ENCODE data around the gene C14orf180. TPM values are rescaled to one million over a fixed set of nuclear protein-coding genes. Genes with fewer than 3 reads are reported as not detected.

Gene C14orf180
- total RNA-seq, 1 experiment from 2014 or later, result not detected

GRCh38 chr14:104541905-104542465, 37.6 kb upstream of the C14orf180 start:
- Mint-ChIP-seq H3K27me3 (ENCODE audit: low read depth) (peaks cover 16% of the 10 kb centered on the region), H3K9me3 (no peaks in the 10 kb centered on the region), H3K4me3 (no peak overlapping the region), H3K27ac (no peak overlapping the region), H3K36me3 (ENCODE audit: insufficient read depth in 1 of 3, low read depth in 3 of 3) (no peaks in the 10 kb centered on the region), H3K4me1 (peaks cover 11 to 14% of the 10 kb centered on the region in 2 experiments)
- Histone ChIP-seq H2BK5ac (ENCODE audit: insufficient read length, low read length) (no peak overlapping the region), H2AFZ (ENCODE audit: low read length) (no peak overlapping the region), H2AK5ac (ENCODE audit: insufficient read length, low read length) (no peak overlapping the region), H3T11ph (ENCODE audit: low read length) (no peak overlapping the region), H3K79me1 (ENCODE audit: insufficient read depth, low read depth, low read length, poor library complexity, severe bottlenecking) (no peaks in the 10 kb centered on the region), H3K27me3 (ENCODE audit: insufficient read depth, low read length) (no peaks in the 10 kb centered on the region), H2BK120ac (ENCODE audit: low read depth, low read length, poor library complexity, severe bottlenecking) (no peak overlapping the region), H3K23ac (ENCODE audit: insufficient read length, low read depth, low read length) (no peak overlapping the region), H3K9me3 (ENCODE audit: control insufficient read depth, low read depth, low read length) (no peaks in the 10 kb centered on the region), H3K18ac (ENCODE audit: insufficient read length, low read depth, low read length) (no peak overlapping the region), H3K9ac (ENCODE audit: extremely low read depth, insufficient read length, low read length) (no peak overlapping the region), H2BK12ac (ENCODE audit: insufficient read length, low read depth, low read length) (no peak overlapping the region), H4K5ac (ENCODE audit: insufficient read length, low read depth, low read length) (no peak overlapping the region), H3K4me1 (ENCODE audit: insufficient read depth, low read length) (no peaks in the 10 kb centered on the region), H3K56ac (ENCODE audit: insufficient read length, low read depth, low read length) (no peak overlapping the region), H4K20me1 (ENCODE audit: control insufficient read depth, insufficient read depth, insufficient read length) (no peaks in the 10 kb centered on the region), H3K27ac (ENCODE audit: insufficient read length, low read depth, low read length) (no peak overlapping the region), H4K8ac (replicated peaks; ENCODE audit: insufficient read length, low read depth, low read length) (no peak overlapping the region), H4K91ac (ENCODE audit: insufficient read length, low read depth, low read length) (no peak overlapping the region), H2BK15ac (ENCODE audit: low read depth, low read length) (no peak overlapping the region), H2BK20ac (ENCODE audit: low read depth, low read length, poor library complexity, severe bottlenecking) (no peak overlapping the region), H3K79me2 (ENCODE audit: insufficient read depth, low read length) (no peaks in the 10 kb centered on the region), H3K14ac (ENCODE audit: insufficient read depth, low read length) (no peak overlapping the region), H3K4ac (ENCODE audit: low read depth, low read length) (no peak overlapping the region), H3K4me2 (ENCODE audit: insufficient read depth, insufficient read length, low read length) (no peak overlapping the region), H3K23me2 (ENCODE audit: insufficient read length, low read depth, low read length, poor library complexity, severe bottlenecking) (no peaks in the 10 kb centered on the region)
- TF ChIP-seq CTCF (conservative IDR thresholded peaks at IDR 0.05), result no peak
- WGBS (ENCODE audit: extremely low coverage, insufficient read length, low lambda C conversion rate), result no CpG with 5 or more reads among the region's 11 CpGs
- no peak for DNase-seq

Measured in H9 (cell line).